ENCODE measurements around the gene KIF16B. TPM values are rescaled to one million over a fixed set of nuclear protein-coding genes. Genes with fewer than 3 reads are reported as not detected.

Gene KIF16B
- total RNA-seq, 6 experiments from 2014 or later, result 0.31 to 3.4 (median 3.2) TPM

- no peaks in the 10 kb centered on the region; the same call in 1 of the 2 replicates for H3K27me3 Mint-ChIP-seq (ENCODE audit: insufficient read depth)
- peaks cover 15% of the 10 kb centered on the region; the same call in 1 of the 2 replicates for H3K9me3 Mint-ChIP-seq
- H3K36me3 Mint-ChIP-seq (ENCODE audit: low read depth), result no peaks in the 10 kb centered on the region
Observed at GRCh38 chr20:16589623-16590022, 16.4 kb upstream of the KIF16B start.

DNA sequence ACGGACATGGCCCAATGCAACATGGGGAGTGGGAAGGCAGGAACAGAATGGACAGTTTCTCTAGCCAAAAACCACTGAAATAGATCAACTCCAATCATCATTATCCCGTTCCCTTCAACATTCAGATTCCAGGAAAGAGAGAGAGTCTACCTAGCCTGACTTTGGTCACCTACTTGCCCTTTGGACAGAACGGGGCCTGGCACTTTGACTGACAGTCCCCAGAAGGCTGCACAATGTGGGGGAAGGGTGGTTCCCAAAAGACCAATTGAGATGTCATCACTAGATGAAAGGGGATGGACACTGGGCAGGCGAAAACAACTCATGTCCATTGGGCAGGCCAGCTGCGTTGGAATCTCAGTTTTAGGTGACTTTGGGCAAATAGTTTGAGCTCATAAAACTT, 15.0 kb upstream of the KIF16B start:
- no peak for DNase-seq
- Mint-ChIP-seq H3K4me1 (ENCODE audit: low read depth) (no peaks in the 10 kb centered on the region), H3K9me3 (peaks cover 15% of the 10 kb centered on the region; the same call in 1 of the 2 replicates), H3K27me3 (ENCODE audit: insufficient read depth) (no peaks in the 10 kb centered on the region), H3K27ac (no peak overlapping the region), H3K36me3 (ENCODE audit: low read depth) (no peaks in the 10 kb centered on the region), H3K4me3 (no peak overlapping the region)
- TF ChIP-seq, protein P1, sequence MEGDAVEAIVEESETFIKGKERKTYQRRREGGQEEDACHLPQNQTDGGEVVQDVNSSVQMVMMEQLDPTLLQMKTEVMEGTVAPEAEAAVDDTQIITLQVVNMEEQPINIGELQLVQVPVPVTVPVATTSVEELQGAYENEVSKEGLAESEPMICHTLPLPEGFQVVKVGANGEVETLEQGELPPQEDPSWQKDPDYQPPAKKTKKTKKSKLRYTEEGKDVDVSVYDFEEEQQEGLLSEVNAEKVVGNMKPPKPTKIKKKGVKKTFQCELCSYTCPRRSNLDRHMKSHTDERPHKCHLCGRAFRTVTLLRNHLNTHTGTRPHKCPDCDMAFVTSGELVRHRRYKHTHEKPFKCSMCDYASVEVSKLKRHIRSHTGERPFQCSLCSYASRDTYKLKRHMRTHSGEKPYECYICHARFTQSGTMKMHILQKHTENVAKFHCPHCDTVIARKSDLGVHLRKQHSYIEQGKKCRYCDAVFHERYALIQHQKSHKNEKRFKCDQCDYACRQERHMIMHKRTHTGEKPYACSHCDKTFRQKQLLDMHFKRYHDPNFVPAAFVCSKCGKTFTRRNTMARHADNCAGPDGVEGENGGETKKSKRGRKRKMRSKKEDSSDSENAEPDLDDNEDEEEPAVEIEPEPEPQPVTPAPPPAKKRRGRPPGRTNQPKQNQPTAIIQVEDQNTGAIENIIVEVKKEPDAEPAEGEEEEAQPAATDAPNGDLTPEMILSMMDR (IDR thresholded peaks at IDR 0.05), result no peak

More at GRCh38 chr20:16589623-16590022, 16.4 kb upstream of the KIF16B start:
- Mint-ChIP-seq H3K4me3 (no peak overlapping the region), H3K27ac (no peak overlapping the region), H3K4me1 (ENCODE audit: low read depth) (no peaks in the 10 kb centered on the region)
- DNase-seq, result no peak
- TF ChIP-seq, protein P1 (IDR thresholded peaks at IDR 0.05), result no peak

GRCh38 chr20:16587066-16587465, 13.8 kb upstream of the KIF16B start:
- Mint-ChIP-seq H3K27me3 (ENCODE audit: insufficient read depth) (no peaks in the 10 kb centered on the region), H3K4me1 (ENCODE audit: low read depth) (no peaks in the 10 kb centered on the region), H3K4me3 (no peak overlapping the region), H3K9me3 (peaks cover 18% of the 10 kb centered on the region; the same call in 1 of the 2 replicates), H3K36me3 (ENCODE audit: low read depth) (no peaks in the 10 kb centered on the region), H3K27ac (no peak overlapping the region)
- TF ChIP-seq, protein P1 (IDR thresholded peaks at IDR 0.05), result no peak
- DNase-seq, result no peak

- no peak overlapping the region for H3K4me3 Mint-ChIP-seq
- no peak overlapping the region for H3K27ac Mint-ChIP-seq
- no peaks in the 10 kb centered on the region for H3K4me1 Mint-ChIP-seq (ENCODE audit: low read depth)
- TF ChIP-seq, protein P1 (IDR thresholded peaks at IDR 0.05), result no peak
- no peak for DNase-seq
- H3K36me3 Mint-ChIP-seq (ENCODE audit: low read depth), result no peaks in the 10 kb centered on the region
- H3K27me3 Mint-ChIP-seq (ENCODE audit: insufficient read depth), result no peaks in the 10 kb centered on the region
- H3K9me3 Mint-ChIP-seq, result peaks cover 24% of the 10 kb centered on the region
Observed at GRCh38 chr20:16583474-16583873, 10.2 kb upstream of the KIF16B start.

GRCh38 chr20:16581241-16581640, 8.0 kb upstream of the KIF16B start:
- H3K27ac Mint-ChIP-seq, result no peak overlapping the region
- no peak overlapping the region for H3K4me3 Mint-ChIP-seq

More at GRCh38 chr20:16581241-16581640, 8.0 kb upstream of the KIF16B start:
- TF ChIP-seq, protein P1 (IDR thresholded peaks at IDR 0.05), result no peak
- H3K27me3 Mint-ChIP-seq (ENCODE audit: insufficient read depth), result no peaks in the 10 kb centered on the region
- DNase-seq, result no peak
- H3K4me1 Mint-ChIP-seq (ENCODE audit: low read depth), result no peaks in the 10 kb centered on the region
- no peaks in the 10 kb centered on the region for H3K36me3 Mint-ChIP-seq (ENCODE audit: low read depth)
- H3K9me3 Mint-ChIP-seq, result peaks cover 15% of the 10 kb centered on the region
